IPS-18c (cell line): ENCODE data around the gene TMEM184C.

Experiments used
- H3K4me3 ChIP-seq: 2 replicates; pipeline ENCODE4 v1.7.0; 2013; ENCODE audit warnings: low read depth, mild to moderate bottlenecking, low read length, moderate library complexity; ENCODE audit not compliant: insufficient read depth
- H3K9me3 ChIP-seq: one replicate; pipeline ENCODE4 v1.6.1; 2013; ENCODE audit warnings: mild to moderate bottlenecking, low read length, moderate library complexity; ENCODE audit not compliant: control insufficient read depth, insufficient read depth

Gene TMEM184C

DNA sequence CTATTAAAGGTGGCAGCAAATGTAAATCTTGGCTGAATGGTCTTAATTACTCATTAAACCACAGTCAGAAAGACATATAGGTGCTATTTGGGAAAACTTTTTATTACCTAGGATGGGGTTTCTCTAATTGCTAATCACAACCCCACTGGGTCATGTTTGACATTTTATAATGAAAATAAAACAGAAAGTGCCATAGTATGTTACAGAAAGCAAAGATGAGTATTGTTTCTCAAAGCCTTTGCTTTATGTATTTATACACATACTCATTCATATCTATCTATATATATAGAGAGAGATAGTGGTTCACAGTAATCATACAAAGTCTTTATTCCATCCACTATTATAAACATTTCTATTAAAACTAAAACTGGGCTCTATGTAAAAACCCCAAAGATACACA, 18.2 kb downstream of the TMEM184C start:
- no peaks in the 10 kb centered on the region for H3K9me3 ChIP-seq
- no peak overlapping the region for H3K4me3 ChIP-seq

DNA sequence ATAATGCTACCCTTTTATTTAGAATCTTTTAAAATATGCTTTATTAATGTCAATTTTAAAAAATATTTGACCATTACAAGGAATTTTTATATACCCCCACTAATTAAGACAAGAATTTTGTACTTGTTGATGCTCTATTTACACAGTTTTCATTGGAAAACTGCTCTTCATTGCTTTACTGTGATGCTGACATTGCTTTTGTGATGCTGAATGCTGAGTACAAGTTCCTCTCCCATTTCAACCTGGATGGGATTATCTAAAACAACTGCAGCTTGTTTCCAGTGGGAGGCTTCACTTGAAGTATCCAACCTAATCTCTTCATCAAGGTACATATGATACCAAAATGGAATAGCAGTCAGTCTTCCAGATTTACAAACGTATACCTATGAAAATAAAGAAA, 21.2 kb downstream of the TMEM184C start:
- H3K4me3 ChIP-seq = no peak overlapping the region

DNA sequence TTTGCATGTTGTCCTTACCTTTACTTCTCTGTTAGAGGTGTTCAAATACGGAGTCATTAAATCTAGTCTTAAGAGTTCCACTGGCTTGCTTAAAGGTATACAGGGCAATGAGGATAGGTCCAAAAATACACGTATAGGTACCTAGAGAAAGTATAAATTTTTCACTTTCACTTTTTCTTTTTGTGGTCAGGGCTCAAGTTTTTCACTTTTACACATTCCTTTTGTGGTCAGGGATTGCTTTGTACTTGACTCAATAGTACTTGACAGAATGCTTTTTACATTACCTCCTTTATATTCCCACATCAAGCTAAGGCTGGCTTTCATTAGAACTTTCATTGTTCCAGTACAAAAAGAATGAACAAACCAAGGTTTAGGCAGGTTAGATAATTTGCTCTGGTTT, 21.7 kb downstream of the TMEM184C start:
- Histone ChIP-seq H3K9me3 (no peaks in the 10 kb centered on the region), H3K4me3 (no peak overlapping the region)

More for the DNA sequence above, 21.2 kb downstream of the TMEM184C start:
- no peaks in the 10 kb centered on the region for H3K9me3 ChIP-seq

DNA sequence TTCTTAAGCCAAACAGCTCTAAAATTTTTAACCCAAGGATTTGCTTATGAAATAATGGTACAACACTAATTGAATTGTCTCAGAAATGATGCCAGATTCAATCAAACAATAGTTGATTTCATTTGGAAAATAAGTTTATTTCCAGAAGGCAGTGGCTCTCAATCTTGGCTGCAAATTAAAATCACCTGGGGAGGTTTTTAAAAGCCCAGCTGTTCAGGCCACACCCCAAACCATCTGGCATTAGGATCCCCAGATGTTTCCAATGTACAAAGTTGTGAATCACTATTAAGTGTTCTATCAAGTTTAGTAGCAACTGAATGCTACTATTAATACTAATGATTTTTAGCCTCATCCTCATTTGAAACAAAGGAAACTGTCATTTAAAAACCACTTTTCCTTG, 22.2 kb downstream of the TMEM184C start:
- Histone ChIP-seq H3K9me3 (no peaks in the 10 kb centered on the region), H3K4me3 (no peak overlapping the region)

DNA sequence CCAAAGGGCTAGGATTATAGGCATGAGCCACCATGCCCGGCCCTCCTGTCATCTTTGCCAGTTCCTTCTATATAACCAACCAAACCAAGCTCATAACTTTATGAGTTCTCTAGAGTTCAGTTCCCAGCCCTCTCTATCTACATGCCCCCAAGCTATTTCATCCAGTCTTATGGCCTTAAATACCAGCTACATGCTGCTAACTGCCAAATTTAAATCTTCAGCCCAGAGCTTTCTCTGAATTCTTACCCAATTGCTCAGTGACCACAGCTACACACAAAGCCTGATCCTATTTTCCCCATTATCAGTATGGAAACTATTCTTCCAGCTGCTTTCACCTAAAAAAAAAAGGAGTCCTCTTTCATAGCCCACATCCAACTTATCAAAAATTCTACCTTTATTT, 23.1 kb downstream of the TMEM184C start:
- Histone ChIP-seq H3K9me3 (no peaks in the 10 kb centered on the region), H3K4me3 (no peak overlapping the region)

DNA sequence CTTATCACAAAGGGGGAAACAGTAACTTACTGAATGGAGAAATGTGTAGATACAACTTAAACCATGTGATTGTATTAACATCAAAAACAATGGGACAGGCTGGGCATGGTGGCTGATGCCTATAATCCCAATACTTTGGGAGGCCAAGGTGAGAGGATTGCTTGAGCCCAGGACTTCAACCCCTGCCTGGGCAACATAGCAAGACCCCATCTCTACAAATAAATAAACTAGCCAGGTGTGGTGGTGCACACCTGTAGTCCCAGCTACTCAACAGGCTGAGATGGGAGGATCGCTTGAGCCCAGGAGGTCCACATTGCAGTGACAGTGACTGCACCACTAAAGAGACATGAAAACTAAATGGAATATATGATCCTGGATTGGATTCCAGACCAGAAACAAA, 26.4 kb downstream of the TMEM184C start:
- Histone ChIP-seq H3K9me3 (no peaks in the 10 kb centered on the region), H3K4me3 (no peak overlapping the region)

DNA sequence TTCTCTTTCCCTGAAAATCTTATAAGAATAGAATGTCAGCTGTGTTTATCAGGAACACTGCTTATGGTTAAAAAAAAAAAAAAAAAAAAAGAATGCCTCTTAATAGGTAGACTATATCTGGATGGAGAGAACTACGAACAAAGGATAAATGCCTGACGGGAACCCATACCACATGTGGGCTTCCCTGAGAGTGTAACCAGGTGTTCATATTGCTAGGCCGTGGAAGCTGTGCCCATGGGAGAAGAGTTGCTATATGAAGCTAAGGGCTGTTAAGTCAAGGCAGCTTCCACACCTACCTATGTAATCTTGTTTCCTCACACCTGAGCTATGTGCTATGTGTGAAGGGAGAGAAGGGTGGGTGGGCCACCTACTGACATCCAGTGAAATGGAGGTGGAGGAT, 27.3 kb downstream of the TMEM184C start:
- no peaks in the 10 kb centered on the region for H3K9me3 ChIP-seq
- no peak overlapping the region for H3K4me3 ChIP-seq

DNA sequence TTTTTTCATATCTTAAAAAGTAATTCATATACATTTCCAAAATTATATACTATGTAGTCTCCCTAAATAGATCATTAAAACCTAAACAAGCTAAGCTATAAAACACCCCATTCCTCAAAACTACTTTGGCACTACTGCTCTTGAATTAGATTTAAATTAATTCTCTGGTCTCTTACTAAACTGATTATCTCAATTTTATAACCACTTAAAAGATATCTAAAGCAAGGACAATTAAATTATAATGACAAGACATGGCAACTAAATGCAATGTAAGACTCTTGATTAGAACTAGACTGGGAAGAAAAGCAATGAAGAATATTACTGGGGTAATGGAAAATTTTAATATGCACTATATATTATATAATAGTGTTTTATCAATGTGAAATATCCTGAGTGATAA, 27.9 kb downstream of the TMEM184C start:
- Histone ChIP-seq H3K4me3 (no peak overlapping the region), H3K9me3 (no peaks in the 10 kb centered on the region)

DNA sequence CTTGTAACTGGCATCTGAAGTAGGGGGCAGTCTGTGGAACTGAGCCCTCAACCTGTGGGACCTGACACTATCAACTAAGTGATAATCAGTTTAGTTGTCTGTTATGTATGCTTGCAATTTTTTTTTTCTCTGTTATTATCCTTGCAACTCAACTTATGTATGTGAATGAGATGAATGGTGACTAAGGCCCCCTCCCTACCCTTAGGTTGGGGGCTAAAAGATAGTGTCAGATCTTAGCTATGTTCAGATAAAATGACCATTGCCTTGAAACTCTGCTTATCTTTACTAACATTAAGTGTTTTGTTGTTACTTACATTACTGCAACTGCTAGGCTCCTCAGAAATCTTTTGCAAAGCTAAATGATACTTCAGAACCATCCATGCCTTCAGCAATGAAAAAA, 31.5 kb downstream of the TMEM184C start:
- H3K4me3 ChIP-seq = no peak overlapping the region
- no peaks in the 10 kb centered on the region for H3K9me3 ChIP-seq

DNA sequence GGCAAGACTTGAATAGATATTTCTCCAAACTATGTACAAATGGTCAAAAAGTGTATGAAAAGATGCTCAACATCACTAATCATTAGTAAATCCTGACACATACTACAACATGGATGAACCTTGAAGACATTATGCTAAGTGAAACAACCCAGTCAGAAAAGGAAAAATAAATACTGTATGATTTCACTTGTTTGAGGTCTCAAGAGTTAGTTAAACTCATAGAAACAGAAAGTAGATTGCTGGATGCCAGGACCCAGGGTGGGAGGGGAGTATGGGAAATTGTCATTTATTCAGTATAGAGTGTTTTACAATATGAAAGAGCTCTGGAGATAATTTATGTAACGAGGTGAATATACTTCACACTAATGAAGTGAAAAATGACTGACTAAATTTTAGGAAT, 34.4 kb downstream of the TMEM184C start:
- no peak overlapping the region for H3K4me3 ChIP-seq
- H3K9me3 ChIP-seq = no peaks in the 10 kb centered on the region

DNA sequence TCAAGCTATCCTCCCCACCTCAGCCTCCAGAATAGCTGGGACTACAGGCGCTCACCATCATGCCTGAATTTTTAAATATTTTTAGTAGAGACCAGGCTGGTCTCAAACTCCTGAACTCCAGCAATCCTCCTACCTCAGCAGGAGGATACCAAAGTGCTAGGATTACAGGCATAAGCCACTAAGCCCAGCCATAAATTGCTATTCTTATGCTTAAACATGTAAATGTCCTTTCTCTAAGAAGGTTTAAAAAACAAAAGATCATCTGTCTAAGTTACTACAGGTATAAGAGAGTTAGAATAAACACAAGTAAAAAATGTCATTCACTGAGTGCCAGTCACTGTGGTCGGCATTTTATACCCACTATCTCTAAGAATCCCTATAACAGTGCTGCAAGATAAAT, 38.4 kb downstream of the TMEM184C start:
- Histone ChIP-seq H3K9me3 (no peaks in the 10 kb centered on the region), H3K4me3 (no peak overlapping the region)

DNA sequence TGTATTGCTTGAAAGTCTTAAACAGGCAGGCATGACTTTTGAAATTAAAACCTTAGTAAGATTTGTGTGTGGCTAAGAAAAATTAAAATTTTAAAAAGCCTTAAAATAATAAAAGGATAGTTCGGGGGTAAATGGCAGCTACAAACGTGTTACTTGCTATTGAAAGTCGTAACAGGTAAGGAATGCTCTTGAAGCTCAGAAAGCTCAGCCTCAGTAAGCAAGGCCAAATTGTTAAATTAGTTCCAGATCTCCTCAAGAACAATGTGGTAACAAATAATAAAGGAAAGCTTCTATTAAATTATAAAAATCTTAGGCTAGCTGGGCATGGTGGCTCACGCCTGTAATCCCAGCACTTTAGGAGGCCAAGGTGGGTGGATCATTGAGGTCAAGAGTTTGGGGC, 41.3 kb downstream of the TMEM184C start:
- no peak overlapping the region for H3K4me3 ChIP-seq
- no peaks in the 10 kb centered on the region for H3K9me3 ChIP-seq

DNA sequence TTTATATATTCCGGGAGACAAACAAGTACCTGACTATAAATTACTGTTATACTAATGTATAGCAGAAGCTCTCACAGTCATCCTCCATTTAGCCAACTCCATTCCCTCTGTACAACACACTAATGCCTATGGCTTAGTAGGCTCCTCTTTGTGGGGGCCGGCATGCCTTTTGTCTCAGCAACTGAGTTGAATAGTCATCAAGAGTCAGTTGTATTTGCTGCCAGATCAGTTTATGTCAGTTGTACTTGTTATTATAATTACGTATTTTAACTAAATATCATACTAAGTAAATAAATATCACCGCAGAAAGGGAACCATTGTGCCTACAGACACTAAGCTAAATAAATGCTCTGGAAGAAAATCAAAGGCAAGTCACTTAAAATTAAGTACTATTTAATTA, 56.9 kb downstream of the TMEM184C start:
- H3K4me3 ChIP-seq = no peak overlapping the region
- H3K9me3 ChIP-seq = no peaks in the 10 kb centered on the region

DNA sequence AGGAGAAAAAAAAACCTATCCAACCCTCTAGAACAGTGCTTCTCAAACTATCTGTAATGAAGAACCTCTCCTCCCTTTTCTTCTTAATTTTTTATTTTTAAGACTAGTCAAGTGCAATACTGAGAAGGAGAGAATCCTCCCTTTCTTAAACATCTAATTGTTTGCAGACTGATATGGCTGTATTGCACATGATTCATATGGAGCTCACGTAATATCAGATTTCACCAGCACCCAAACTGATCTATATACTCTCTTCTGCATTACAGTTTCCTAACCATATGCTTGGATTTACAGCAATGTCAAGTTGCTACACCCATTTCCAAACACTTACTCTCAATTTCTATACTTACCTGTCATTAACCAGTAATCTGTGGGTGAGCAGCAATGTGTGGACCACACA, 57.3 kb downstream of the TMEM184C start:
- Histone ChIP-seq H3K4me3 (no peak overlapping the region), H3K9me3 (no peaks in the 10 kb centered on the region)

DNA sequence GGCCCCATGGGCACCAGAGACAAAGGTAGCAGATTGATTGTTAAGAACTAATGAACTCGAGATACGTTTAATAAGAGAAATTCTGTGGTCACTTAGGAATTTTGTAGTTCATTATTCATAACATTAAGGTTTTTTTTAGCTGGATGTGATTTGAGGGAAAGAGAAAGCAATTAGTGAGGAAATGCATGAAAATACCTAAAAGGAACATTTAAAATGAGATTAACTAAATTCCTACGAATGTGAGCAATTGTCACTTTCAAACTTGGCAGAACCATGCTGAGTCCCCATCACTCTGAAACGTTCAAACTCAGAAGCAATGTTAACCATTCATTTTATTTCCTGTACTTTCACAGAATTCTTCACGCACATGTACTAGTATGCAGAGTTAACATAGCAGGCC, 60.9 kb downstream of the TMEM184C start:
- Histone ChIP-seq H3K9me3 (no peaks in the 10 kb centered on the region), H3K4me3 (no peak overlapping the region)

DNA sequence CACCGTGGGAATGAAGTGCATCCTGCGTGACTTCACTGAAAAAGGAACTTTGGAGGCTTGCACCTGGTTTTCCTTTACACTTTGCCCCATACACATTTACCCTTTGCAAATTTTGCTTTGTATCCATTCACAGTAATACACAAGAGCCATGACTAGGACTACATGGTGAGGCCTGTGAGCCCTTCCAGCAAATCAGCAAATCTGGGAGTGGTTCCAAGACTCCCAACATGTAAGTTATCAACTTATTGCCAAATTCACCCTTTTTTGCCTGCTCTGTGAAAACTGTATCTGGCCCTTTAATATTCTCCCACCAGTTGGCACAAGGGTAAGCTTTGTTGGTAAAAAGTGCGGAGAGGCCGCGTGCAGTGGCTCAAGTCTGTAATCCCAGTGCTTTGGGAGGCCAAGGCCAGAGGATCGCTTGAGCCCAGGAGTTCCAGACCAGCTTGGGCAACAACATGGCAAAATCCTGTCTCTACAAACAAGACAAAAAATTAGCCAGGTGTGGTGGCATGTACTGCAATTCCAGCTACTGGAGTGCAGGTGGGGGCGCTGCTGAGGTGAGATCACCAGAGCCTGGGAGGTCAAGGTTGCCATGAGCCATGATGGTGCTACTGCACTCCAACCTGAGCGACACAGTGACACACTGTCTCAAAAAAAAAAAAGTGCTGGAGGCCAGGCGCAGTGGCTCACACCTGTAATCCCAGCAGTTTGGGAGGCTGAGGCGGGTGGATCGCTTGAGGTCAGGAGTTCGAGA, 61.8 kb downstream of the TMEM184C start:
- Histone ChIP-seq H3K9me3 (no peaks in the 10 kb centered on the region), H3K4me3 (no peak overlapping the region)

DNA sequence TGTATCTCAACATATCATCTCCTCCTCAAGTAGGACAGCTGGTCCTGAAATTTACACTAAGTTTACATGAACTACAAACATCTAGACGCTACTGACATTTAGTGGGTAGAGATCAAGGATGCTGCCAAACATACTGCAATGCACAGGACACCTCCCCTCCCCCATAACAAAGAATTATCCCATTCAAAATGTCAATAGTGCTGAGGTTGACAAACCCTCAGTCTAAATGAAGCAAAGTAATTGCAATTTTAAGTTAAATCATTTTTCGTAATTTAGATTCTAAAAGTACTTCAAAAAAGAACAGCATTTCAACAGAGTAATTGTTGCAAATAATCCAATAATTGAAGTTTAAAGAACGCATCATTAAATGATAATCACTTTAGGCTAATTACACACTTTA, 65.6 kb downstream of the TMEM184C start:
- Histone ChIP-seq H3K9me3 (no peaks in the 10 kb centered on the region), H3K4me3 (0 out of 2 replicates have a peak overlapping the region, but pooled peaks have one; percentile 73)

DNA sequence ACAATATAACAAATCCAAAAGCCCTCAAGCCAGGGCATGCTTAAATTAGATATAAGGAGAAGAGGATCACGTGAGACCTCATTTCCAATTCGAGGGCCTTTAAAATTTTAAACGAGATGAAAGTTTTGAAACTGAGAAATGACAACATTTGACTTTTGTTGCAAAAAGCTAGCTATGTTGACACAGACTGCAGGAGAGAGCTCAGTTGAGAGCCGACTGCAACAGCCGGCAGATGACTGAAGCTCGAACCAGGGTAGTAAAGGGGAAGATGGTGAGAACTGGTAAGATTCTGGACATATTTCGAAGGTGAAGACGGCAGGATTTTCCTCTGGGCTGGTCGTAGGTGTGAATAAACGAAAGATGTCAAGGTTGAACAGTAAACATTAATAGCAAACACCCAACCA, 66.0 kb downstream of the TMEM184C start:
- H3K4me3 ChIP-seq = peak overlapping the region; percentile 73
- H3K9me3 ChIP-seq = no peaks in the 10 kb centered on the region
